Medulla oblongata (tissue), 1 donor: ENCODE measurements around the gene MYH9.

Experiments
- DNase-seq: peaks from one replicate; pipeline ENCODE4 v3.0.0-alpha.2; 2015; ENCODE audit errors: extremely low spot score

Gene MYH9

GRCh38 chr22:36249160-36249559 is 138.6 kb downstream of the MYH9 start:
- DNase-seq = no peak

GRCh38 chr22:36247955-36248354 is 139.8 kb downstream of the MYH9 start:
- DNase-seq = no peak

GRCh38 chr22:36246718-36247117 is 141.0 kb downstream of the MYH9 start:
- no peak for DNase-seq

GRCh38 chr22:36245805-36246356 is 141.9 kb downstream of the MYH9 start:
- no peak for DNase-seq

GRCh38 chr22:36244522-36245391 is 143.0 kb downstream of the MYH9 start:
- DNase-seq = no peak

- no peak for DNase-seq
Observed at GRCh38 chr22:36243986-36244385, 143.8 kb downstream of the MYH9 start.

- DNase-seq = peak; percentile 96
Observed at GRCh38 chr22:36239401-36240171, 148.2 kb downstream of the MYH9 start, which contains the start of gene APOL2. TSS of gene APOL2 (minus strand) at chr22:36239527. CDS start at chr22:36233162, 6,365 bp downstream.

- no peak for DNase-seq
Observed at GRCh38 chr22:36239150-36239400, 148.7 kb downstream of the MYH9 start.

GRCh38 chr22:36238373-36239149 is 149.2 kb downstream of the MYH9 start:
- DNase-seq = peak; percentile 29

GRCh38 chr22:36237462-36238372 is 150.1 kb downstream of the MYH9 start:
- peak; percentile 39 for DNase-seq

GRCh38 chr22:36236388-36237319 is 151.1 kb downstream of the MYH9 start:
- no peak for DNase-seq

GRCh38 chr22:36235585-36235984 is 152.2 kb downstream of the MYH9 start:
- no peak for DNase-seq

- no peak for DNase-seq
Observed at GRCh38 chr22:36234919-36235318, 152.8 kb downstream of the MYH9 start.

GRCh38 chr22:36234213-36234612 is 153.6 kb downstream of the MYH9 start:
- no peak for DNase-seq

GRCh38 chr22:36233796-36234195 is 154.0 kb downstream of the MYH9 start:
- DNase-seq = no peak

GRCh38 chr22:36232715-36233401 is 154.9 kb downstream of the MYH9 start:
- DNase-seq = no peak
